ENCODE measurements around the gene MPRIP. TPM values are rescaled to one million over a fixed set of nuclear protein-coding genes. Genes with fewer than 3 reads are reported as not detected.

MPRIP gene
- total RNA-seq, 1 experiment from 2014 or later = 1,274 TPM

- Histone ChIP-seq H3K4me3 (ENCODE audit: low read length) (no peak overlapping the region), H3K4me2 (ENCODE audit: low read length) (no peak overlapping the region), H3K9me2 (replicated peaks; ENCODE audit: low read length) (no peaks in the 10 kb centered on the region), H3K4me1 (ENCODE audit: insufficient read depth, low read length) (no peaks in the 10 kb centered on the region), H3F3A (ENCODE audit: low read length, unreplicated experiment) (peaks cover 4% of the 10 kb centered on the region), H3K27me3 (ENCODE audit: low read length) (no peaks in the 10 kb centered on the region), H3K9me3 (ENCODE audit: low read length) (no peaks in the 10 kb centered on the region), H4K20me1 (ENCODE audit: low read length) (no peaks in the 10 kb centered on the region), H3K79me2 (ENCODE audit: low read length) (no peaks in the 10 kb centered on the region), H3K36me3 (ENCODE audit: low read depth, low read length) (peaks cover 40% of the 10 kb centered on the region), H3K27ac (ENCODE audit: low read length) (no peak overlapping the region), H3K9ac (ENCODE audit: low read length) (no peak overlapping the region), H2AFZ (ENCODE audit: low read length) (no peak overlapping the region)
- intact Hi-C loops (cut with micrococcal nuclease) = no loop called here
- POLR2A ChIA-PET (ENCODE audit: unreplicated experiment) = no interaction called here
- CTCF ChIA-PET = no interaction called here
- no peak for TF ChIP-seq EZH2 (IDR thresholded peaks at IDR 0.05; ENCODE audit: low read length, unreplicated experiment)
- ATAC-seq (no peak), DNase-seq (no peak)
- BruUV-seq (replicated peaks) = no TSS peak
Observed at GRCh38 chr17:17213775-17214174, 171.5 kb downstream of the MPRIP start.

- ChIA-PET POLR2A (ENCODE audit: unreplicated experiment) (no interaction called here), CTCF (no interaction called here)
- BruUV-seq (replicated peaks) = no TSS peak
- no peaks in the 10 kb centered on the region for H3K9me2 ChIP-seq (replicated peaks; ENCODE audit: low read length)
- no peaks in the 10 kb centered on the region for H3K27me3 ChIP-seq (ENCODE audit: low read length)
- no peak overlapping the region for H3K27ac ChIP-seq (ENCODE audit: low read length)
- no peaks in the 10 kb centered on the region for H4K20me1 ChIP-seq (ENCODE audit: low read length)
- H3K4me2 ChIP-seq (ENCODE audit: low read length) = no peak overlapping the region
- H3K79me2 ChIP-seq (ENCODE audit: low read length) = no peaks in the 10 kb centered on the region
- no peak for DNase-seq
- H3F3A ChIP-seq (ENCODE audit: low read length, unreplicated experiment) = no peaks in the 10 kb centered on the region
- no peaks in the 10 kb centered on the region for H3K4me1 ChIP-seq (ENCODE audit: insufficient read depth, low read length)
- no peak overlapping the region for H3K9ac ChIP-seq (ENCODE audit: low read length)
- intact Hi-C loops (cut with micrococcal nuclease) = no loop called here
- peaks cover 41% of the 10 kb centered on the region for H3K36me3 ChIP-seq (ENCODE audit: low read depth, low read length)
- no peak for ATAC-seq
- H3K9me3 ChIP-seq (ENCODE audit: low read length) = no peaks in the 10 kb centered on the region
- H2AFZ ChIP-seq (ENCODE audit: low read length) = no peak overlapping the region
- no peak overlapping the region for H3K4me3 ChIP-seq (ENCODE audit: low read length)
- TF ChIP-seq CTCF (conservative IDR thresholded peaks at IDR 0.05; ENCODE audit: low read depth, low read length) (no peak), EZH2 (IDR thresholded peaks at IDR 0.05; ENCODE audit: low read length, unreplicated experiment) (no peak), EZH2phosphoT487 (IDR thresholded peaks at IDR 0.05; ENCODE audit: borderline replicate concordance, low read length) (no peak)
Observed at GRCh38 chr17:17214646-17215436, 172.6 kb downstream of the MPRIP start.

GRCh38 chr17:17215575-17215974, 173.3 kb downstream of the MPRIP start:
- Histone ChIP-seq H3F3A (ENCODE audit: low read length, unreplicated experiment) (no peaks in the 10 kb centered on the region), H3K27ac (ENCODE audit: low read length) (no peak overlapping the region), H3K4me3 (ENCODE audit: low read length) (no peak overlapping the region), H3K79me2 (ENCODE audit: low read length) (no peaks in the 10 kb centered on the region), H2AFZ (ENCODE audit: low read length) (no peak overlapping the region), H3K4me2 (ENCODE audit: low read length) (no peak overlapping the region), H3K4me1 (ENCODE audit: insufficient read depth, low read length) (no peaks in the 10 kb centered on the region), H3K9me2 (replicated peaks; ENCODE audit: low read length) (no peaks in the 10 kb centered on the region), H3K9ac (ENCODE audit: low read length) (no peak overlapping the region), H4K20me1 (ENCODE audit: low read length) (no peaks in the 10 kb centered on the region), H3K27me3 (ENCODE audit: low read length) (no peaks in the 10 kb centered on the region), H3K9me3 (ENCODE audit: low read length) (no peaks in the 10 kb centered on the region), H3K36me3 (ENCODE audit: low read depth, low read length) (peaks cover 46% of the 10 kb centered on the region)
- no TSS peak for BruUV-seq (replicated peaks)
- ATAC-seq (no peak), DNase-seq (no peak)
- no peak for TF ChIP-seq EZH2phosphoT487 (IDR thresholded peaks at IDR 0.05; ENCODE audit: borderline replicate concordance, low read length)
- POLR2A ChIA-PET (ENCODE audit: unreplicated experiment) = no interaction called here
- intact Hi-C loops (cut with micrococcal nuclease) = no loop called here
- CTCF ChIA-PET = no interaction called here
